Panc1 (cell line): ENCODE results near the gene WDR82.

Source experiments
- CTCF ChIP-seq: fragments of 450-650 bp; IDR thresholded peaks from 2 replicates; pipeline ENCODE4 v1.5.1; 2017; ENCODE audit warnings: mild to moderate bottlenecking
- POLR2AphosphoS5 ChIP-seq: IDR thresholded peaks from 2 replicates; pipeline ENCODE4 v1.6.1; 2012; ENCODE audit warnings: mild to moderate bottlenecking, low read depth, low read length, moderate library complexity
- REST ChIP-seq, 2 experiments: IDR thresholded peaks; 2 replicates each; pipeline ENCODE4 v1.6.1; 2011 to 2012; ENCODE audit warnings: low read depth in 2 of 2, control low read depth in 1 of 2, low read length in 1 of 2, mild to moderate bottlenecking in 1 of 2, moderate library complexity in 1 of 2; ENCODE audit not compliant: insufficient read depth in 1 of 2
- SIN3A ChIP-seq: IDR thresholded peaks from 2 replicates; pipeline ENCODE4 v1.6.1; 2012; ENCODE audit warnings: low read depth, mild to moderate bottlenecking, low read length, moderate library complexity, borderline replicate concordance; ENCODE audit not compliant: insufficient read depth
- TCF7L2 ChIP-seq: IDR thresholded peaks from 2 replicates; pipeline ENCODE4 v1.6.1; 2011; ENCODE audit warnings: mild to moderate bottlenecking, low read depth, low read length, inconsistent platforms

GRCh38 chr3:52277972-52278509, 408 bp downstream of the WDR82 start:
- TF ChIP-seq TCF7L2 (no peak), CTCF (no peak; the same call in 1 of the 2 replicates), REST (IDR thresholded peaks at IDR 0.05; ENCODE audit: insufficient read depth in 1 of 2, low read depth in 2 of 2, low read length in 1 of 2) (no peak), POLR2AphosphoS5 (no peak; the same call in 1 of the 2 replicates), SIN3A (peak; percentile 42)
